GM18951 (cell line): ENCODE results near the gene C2CD3.

Experiments used
- POLR2A ChIP-seq: IDR thresholded peaks from 4 replicates; pipeline ENCODE4 v1.6.1; 2011; ENCODE audit warnings: mild to moderate bottlenecking; ENCODE audit not compliant: insufficient read length, insufficient read depth; ENCODE audit errors: extremely low read depth
- in situ Hi-C: fragments of 300-500 bp; cut with MboI; formaldehyde crosslinking; loops from one replicate; pipeline ENCODE4 v1.12.0; 2022; ENCODE audit warnings: low sequenced_read_pairs, mixed read lengths, inconsistent platforms; ENCODE audit not compliant: unreplicated experiment

C2CD3 gene

GRCh38 chr11:74010306-74011300 is 160.2 kb downstream of the C2CD3 start:
- no peak for TF ChIP-seq POLR2A
- in situ Hi-C loops = no loop called here

- in situ Hi-C loops = no loop called here
- TF ChIP-seq POLR2A = no peak
Measured at GRCh38 chr11:74009675-74010305, 161.0 kb downstream of the C2CD3 start.

DNA sequence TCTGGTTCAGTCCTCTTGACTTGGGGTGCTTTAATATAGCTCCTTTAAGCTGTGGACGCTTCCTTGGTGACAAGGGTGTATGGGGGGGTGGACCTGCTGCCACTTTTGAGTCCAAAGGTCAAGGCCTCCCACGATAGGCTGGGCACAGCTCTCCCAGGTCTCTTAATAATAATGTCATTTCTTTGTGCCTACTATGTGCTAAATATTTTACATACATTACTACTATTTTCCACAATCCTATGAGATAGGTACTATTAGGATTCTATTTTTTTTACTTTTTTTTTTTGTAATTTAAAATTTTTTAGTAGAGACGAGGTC is 161.6 kb downstream of the C2CD3 start:
- no peak for TF ChIP-seq POLR2A
- in situ Hi-C loops = no loop called here

- in situ Hi-C loops = no loop called here
- TF ChIP-seq POLR2A = no peak
Measured at GRCh38 chr11:74008373-74009229, 162.2 kb downstream of the C2CD3 start, which contains the start of gene UCP3. UCP3 (minus strand) TSS chr11:74009085; CDS start chr11:74007042, 2,043 bp downstream.

- no peak for TF ChIP-seq POLR2A
- in situ Hi-C loops = no loop called here
Measured at GRCh38 chr11:74007691-74008372, 163.0 kb downstream of the C2CD3 start.

DNA sequence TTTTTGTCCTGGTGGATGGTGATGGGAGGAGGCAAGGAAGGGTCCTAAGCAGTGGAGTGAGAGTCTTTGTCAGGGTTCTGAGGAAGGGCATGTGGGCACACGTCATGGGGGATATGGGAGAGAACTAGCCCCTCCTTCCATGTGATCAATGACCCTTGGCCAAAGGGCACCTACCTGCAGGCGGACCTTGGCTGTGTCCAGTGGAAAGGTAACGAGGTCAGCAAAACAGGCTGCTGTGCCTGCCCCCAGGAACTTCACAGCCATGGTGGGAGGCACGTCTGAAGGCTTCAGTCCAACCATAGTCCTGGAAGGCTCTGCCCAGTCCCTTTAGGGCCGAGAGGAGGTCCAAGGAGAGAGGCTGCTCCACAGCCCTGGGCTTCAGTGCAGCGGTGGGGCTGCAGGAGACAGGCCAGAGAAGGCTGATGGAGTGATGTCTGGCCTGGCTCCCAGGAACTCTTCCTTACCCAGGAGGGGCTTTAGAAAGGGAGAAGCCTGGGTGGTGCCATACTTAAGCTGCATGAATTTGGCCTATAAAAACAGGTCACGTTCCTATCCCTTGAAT is 164.0 kb downstream of the C2CD3 start:
- in situ Hi-C loops = no loop called here
- no peak for TF ChIP-seq POLR2A

DNA sequence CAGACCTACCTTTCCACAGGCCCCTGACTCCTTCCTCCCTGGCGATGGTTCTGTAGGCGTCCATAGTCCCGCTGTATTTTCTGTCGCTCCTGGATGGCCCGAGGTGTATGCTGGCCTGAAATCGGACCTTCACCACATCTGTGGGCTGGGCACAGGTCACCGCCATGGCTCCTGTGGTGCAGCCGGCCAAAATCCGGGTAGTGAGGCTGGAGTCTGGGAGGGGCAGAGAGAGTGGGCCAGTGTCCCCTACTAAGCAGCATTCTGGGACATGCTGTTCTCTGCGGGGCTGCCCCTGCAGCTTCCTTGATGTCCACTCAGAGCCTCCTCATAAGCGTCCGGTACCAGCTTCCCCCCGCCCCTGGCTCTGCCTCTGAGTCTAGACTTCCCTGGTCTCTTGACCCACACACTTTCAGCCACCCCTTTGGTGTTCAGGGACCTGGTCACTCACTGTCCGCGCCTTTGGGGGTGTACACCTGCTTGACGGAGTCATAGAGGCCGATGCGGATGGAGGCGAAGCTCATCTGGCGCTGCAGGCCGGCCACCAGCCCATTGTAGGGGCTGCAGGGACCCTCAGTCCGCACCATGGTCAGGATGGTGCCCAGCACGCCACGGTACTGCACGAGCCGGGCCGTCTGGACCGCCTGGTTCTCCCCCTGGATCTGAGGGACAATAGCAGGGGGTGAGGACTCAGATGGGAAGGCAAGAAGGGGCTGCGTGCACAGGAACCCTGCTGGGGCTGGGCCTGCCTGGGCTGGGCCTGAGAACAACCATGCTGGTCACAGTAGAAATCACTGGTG is 164.9 kb downstream of the C2CD3 start:
- TF ChIP-seq POLR2A = no peak
- in situ Hi-C loops = no loop called here

- in situ Hi-C loops = no loop called here
- no peak for TF ChIP-seq POLR2A
Measured at GRCh38 chr11:74004759-74005615, 165.8 kb downstream of the C2CD3 start.

DNA sequence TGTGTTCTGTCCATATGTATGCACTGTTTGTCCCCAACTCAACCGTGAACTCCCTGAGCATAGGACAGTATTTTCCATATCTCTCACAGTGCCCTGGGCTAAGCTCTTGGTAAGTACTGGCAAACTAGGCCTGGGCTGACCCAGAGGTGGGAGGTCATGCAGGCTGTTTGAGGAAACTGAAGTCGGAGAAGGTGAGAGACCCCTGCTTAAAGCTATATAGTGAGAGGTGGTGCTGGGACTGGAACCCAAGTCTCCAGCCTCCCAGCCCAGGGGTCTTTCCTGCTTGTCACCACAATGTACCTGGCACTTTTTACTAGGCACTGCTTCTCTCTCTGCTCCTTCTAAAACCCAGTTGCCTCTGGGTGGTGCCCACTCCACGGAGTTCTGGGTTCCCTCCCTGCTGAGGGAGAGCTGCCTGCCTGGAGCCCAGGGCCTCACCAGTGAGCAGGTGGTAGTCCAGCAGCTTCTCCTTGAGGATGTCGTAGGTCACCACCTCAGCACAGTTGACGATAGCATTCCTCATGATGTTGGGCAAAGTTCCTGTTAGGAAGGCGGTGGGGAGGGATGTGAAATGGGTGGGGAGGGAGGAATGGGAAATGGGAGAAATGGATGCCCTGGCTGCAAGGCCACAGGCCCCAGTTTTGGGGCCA is 166.6 kb downstream of the C2CD3 start:
- in situ Hi-C loops = no loop called here
- TF ChIP-seq POLR2A = no peak

GRCh38 chr11:74002832-74003231 is 168.0 kb downstream of the C2CD3 start:
- in situ Hi-C loops = no loop called here
- TF ChIP-seq POLR2A = no peak
